A673 (cell line): Measurements from ENCODE around the gene C1orf74. TPM values are rescaled to one million over a fixed set of nuclear protein-coding genes. Genes with fewer than 3 reads are reported as not detected.

Experiments
- BruUV-seq: library from RNA; stranded (reverse); fragments of 400-500 nt; replicated peaks from 2 replicates; lab custom pipeline; 2021; lab: Mats Ljungman, UMichigan
- CTCF ChIA-PET: fragments of 300-600 bp; sonication (Branson Sonifier 250); formaldehyde crosslinking; loops from one replicate; lab custom pipeline; 2022; ENCODE audit warnings: antibody characterized with exemption; lab: Charles Lee
- POLR2A ChIA-PET: fragments of 300-600 bp; sonication (Branson Sonifier 250); formaldehyde crosslinking; loops from one replicate; lab custom pipeline; 2022; ENCODE audit warnings: antibody characterized with exemption; ENCODE audit not compliant: low non-redundant PET; lab: Charles Lee
- DNase-seq: peaks from one replicate; pipeline ENCODE4 v3.0.0-alpha.2; 2015; ENCODE audit warnings: low spot score
- H3K27ac ChIP-seq: fragments of 200-600 bp; sonication (generic); 2 replicates; pipeline ENCODE4 v1.5.1; 2016; ENCODE audit warnings: mixed run types, low read depth, mild to moderate bottlenecking, mixed read lengths, antibody characterized with exemption, low read length; ENCODE audit not compliant: poor library complexity, severe bottlenecking
- H3K27me3 ChIP-seq: fragments of 200-600 bp; sonication (generic); replicated peaks from 2 replicates; pipeline ENCODE4 v1.6.1; 2017; ENCODE audit warnings: mixed run types, low read depth, mild to moderate bottlenecking, mixed read lengths, antibody characterized with exemption, low read length; ENCODE audit not compliant: insufficient read depth, poor library complexity
- H3K36me3 ChIP-seq: fragments of 200-600 bp; sonication (generic); 2 replicates; pipeline ENCODE4 v1.6.1; 2016; ENCODE audit warnings: mixed run types, mild to moderate bottlenecking, mixed read lengths, antibody characterized with exemption, low read length; ENCODE audit not compliant: insufficient read depth, poor library complexity, severe bottlenecking
- H3K4me1 ChIP-seq: fragments of 200-600 bp; sonication (generic); 2 replicates; pipeline ENCODE4 v1.6.1; 2017; ENCODE audit warnings: mixed run types, mild to moderate bottlenecking, mixed read lengths, antibody characterized with exemption, low read length; ENCODE audit not compliant: insufficient read depth, poor library complexity, severe bottlenecking
- H3K4me3 ChIP-seq: fragments of 200-600 bp; sonication (generic); 2 replicates; pipeline ENCODE4 v1.5.1; 2016; ENCODE audit warnings: low read depth, mixed run types, mild to moderate bottlenecking, mixed read lengths, low read length; ENCODE audit not compliant: poor library complexity, severe bottlenecking
- H3K9me3 ChIP-seq: fragments of 200-600 bp; sonication (generic); 2 replicates; pipeline ENCODE4 v1.6.1; 2016; ENCODE audit warnings: mixed run types, low read depth, mild to moderate bottlenecking, mixed read lengths, antibody characterized with exemption, low read length; ENCODE audit not compliant: poor library complexity, severe bottlenecking
- CTCF ChIP-seq: fragments of 300-800, 200-600 bp; sonication (generic); conservative IDR thresholded peaks from 2 replicates; pipeline ENCODE4 v1.5.1; 2017; ENCODE audit warnings: low read depth, mild to moderate bottlenecking, antibody characterized with exemption, low read length, moderate library complexity, mixed read lengths
- EZH2 ChIP-seq: fragments of 200-600 bp; sonication (generic); IDR thresholded peaks from 2 replicates; pipeline ENCODE4 v1.6.1; 2017; ENCODE audit warnings: borderline replicate concordance, low read depth, mild to moderate bottlenecking, mixed read lengths, antibody characterized with exemption, low read length; ENCODE audit not compliant: poor library complexity, severe bottlenecking
- intact Hi-C: fragments of 100-400 bp; cut with micrococcal nuclease; formaldehyde crosslinking; loops from one replicate; pipeline ENCODE4 v1.10.0; 2022; ENCODE audit not compliant: unreplicated experiment
- total RNA-seq: library from RNA; stranded (reverse); gene quantifications from 2 replicates; pipeline ENCODE4 v1.2.3, GENCODE V29; 2021

C1orf74 gene
- total RNA-seq, 1 experiment from 2014 or later: 4.2 TPM

DNA sequence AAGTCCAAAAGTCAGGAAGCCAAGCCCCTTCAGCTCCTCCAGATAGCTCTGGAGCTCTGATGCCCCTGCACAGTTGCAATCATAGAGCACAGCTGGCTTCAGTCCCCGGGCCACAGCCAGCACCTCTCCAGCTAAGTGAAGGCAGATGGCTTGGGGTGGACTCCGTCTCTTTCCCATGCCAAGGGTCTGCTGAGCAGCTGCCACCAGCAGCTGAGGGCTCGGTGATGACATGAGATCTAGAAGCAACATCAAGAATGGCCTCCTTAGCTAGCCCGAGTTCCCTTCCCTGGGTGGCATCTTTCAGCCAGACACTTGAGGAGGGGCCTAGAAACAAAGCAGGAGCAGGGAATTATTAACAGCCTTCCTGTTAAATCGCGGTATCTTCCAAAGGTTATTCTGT, 973 bp downstream of the C1orf74 start:
- TF ChIP-seq CTCF (no peak), EZH2 (no peak)
- POLR2A ChIA-PET: no interaction called here
- H3K4me1 ChIP-seq: peaks cover 13% of the 10 kb centered on the region
- no TSS peak for BruUV-seq
- no peaks in the 10 kb centered on the region for H3K36me3 ChIP-seq
- intact Hi-C loops: no loop called here
- H3K27ac ChIP-seq: no peak overlapping the region
- peak overlapping the region; percentile 63 for H3K4me3 ChIP-seq
- no peak for DNase-seq
- H3K9me3 ChIP-seq: no peaks in the 10 kb centered on the region
- CTCF ChIA-PET: no interaction called here
- peaks cover 5% of the 10 kb centered on the region for H3K27me3 ChIP-seq

DNA sequence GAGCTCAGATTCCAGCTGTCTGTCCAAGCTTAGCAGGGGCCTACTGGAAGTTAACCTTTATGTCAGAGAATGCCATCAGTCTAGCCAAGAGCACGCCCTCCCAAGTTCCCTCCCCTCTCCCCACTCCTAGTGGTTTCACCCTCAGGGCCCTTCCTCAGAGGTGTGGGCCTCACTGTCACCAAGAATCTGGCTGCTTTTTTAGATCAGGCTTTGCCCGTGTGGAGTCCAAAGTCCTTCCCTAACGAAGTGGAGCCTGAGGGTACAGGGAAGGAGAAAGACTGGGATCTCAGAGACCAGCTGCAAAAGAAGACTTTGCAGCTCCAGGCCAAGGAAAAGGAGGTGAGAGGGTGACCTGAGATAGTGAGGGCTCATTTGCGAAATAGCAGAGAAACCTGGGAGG, 4.1 kb downstream of the C1orf74 start:
- Histone ChIP-seq H3K4me1 (peaks cover 13% of the 10 kb centered on the region), H3K4me3 (no peak overlapping the region), H3K27me3 (no peaks in the 10 kb centered on the region), H3K27ac (no peak overlapping the region), H3K36me3 (no peaks in the 10 kb centered on the region), H3K9me3 (no peaks in the 10 kb centered on the region)
- BruUV-seq: no TSS peak
- TF ChIP-seq CTCF (no peak), EZH2 (no peak)
- no peak for DNase-seq
- intact Hi-C loops: no loop called here
- ChIA-PET POLR2A (no interaction called here), CTCF (no interaction called here)

GRCh38 chr1:209778102-209778501, 6.3 kb downstream of the C1orf74 start:
- POLR2A ChIA-PET: no interaction called here
- Histone ChIP-seq H3K27ac (no peak overlapping the region), H3K36me3 (no peaks in the 10 kb centered on the region), H3K27me3 (no peaks in the 10 kb centered on the region), H3K4me3 (no peak overlapping the region), H3K4me1 (peaks cover 4% of the 10 kb centered on the region), H3K9me3 (no peaks in the 10 kb centered on the region)
- DNase-seq: no peak
- no TSS peak for BruUV-seq
- TF ChIP-seq EZH2 (no peak), CTCF (no peak)
- CTCF ChIA-PET: no interaction called here
- intact Hi-C loops: no loop called here
